RWPE2 (cell line): ENCODE results near the gene CFAP53.

Source experiments
- ATAC-seq: fragments of 200-7000 bp; cut with Tn5 transposase; 3 replicates; pipeline ENCODE4 v1.9.1; 2021; ENCODE audit warnings: low read depth
- DNase-seq: peaks from one replicate; pipeline ENCODE4 v3.0.0-alpha.2; 2020; ENCODE audit warnings: low spot score
- H3K27ac ChIP-seq: fragments of 450-650 bp; 2 replicates; pipeline ENCODE4 v1.5.1; 2017; ENCODE audit warnings: mild to moderate bottlenecking; ENCODE audit not compliant: poor library complexity, severe bottlenecking
- H3K27me3 ChIP-seq: fragments of 250-450 bp; sonication (Bioruptor Pico); 2 replicates; pipeline ENCODE4 v1.5.1; 2021; ENCODE audit warnings: mild to moderate bottlenecking, moderate library complexity; ENCODE audit not compliant: insufficient read depth, poor library complexity, severe bottlenecking
- H3K36me3 ChIP-seq: fragments of 250-450 bp; sonication (Bioruptor Pico); 2 replicates; pipeline ENCODE4 v1.5.1; 2020; ENCODE audit warnings: low read depth, mild to moderate bottlenecking, moderate library complexity
- H3K4me1 ChIP-seq: fragments of 250-450 bp; sonication (Bioruptor Pico); 2 replicates; pipeline ENCODE4 v1.5.1; 2021; ENCODE audit warnings: mild to moderate bottlenecking, moderate library complexity; ENCODE audit not compliant: insufficient read depth, poor library complexity, severe bottlenecking
- H3K4me3 ChIP-seq: fragments of 250-450 bp; sonication (Bioruptor Pico); 2 replicates; pipeline ENCODE4 v1.5.1; 2021; ENCODE audit warnings: mild to moderate bottlenecking, moderate library complexity; ENCODE audit not compliant: severe bottlenecking
- H3K9me3 ChIP-seq: fragments of 250-450 bp; sonication (Bioruptor Pico); 2 replicates; pipeline ENCODE4 v1.5.1; 2021; ENCODE audit warnings: mild to moderate bottlenecking, moderate library complexity; ENCODE audit not compliant: severe bottlenecking
- TF ChIP-seq, protein P1 (sequence below): fragments of 450-650 bp; IDR thresholded peaks from one replicate; pipeline ENCODE4 v1.5.1; 2017; ENCODE audit warnings: mild to moderate bottlenecking, moderate library complexity; ENCODE audit not compliant: poor library complexity, severe bottlenecking

The CFAP53 gene

DNA sequence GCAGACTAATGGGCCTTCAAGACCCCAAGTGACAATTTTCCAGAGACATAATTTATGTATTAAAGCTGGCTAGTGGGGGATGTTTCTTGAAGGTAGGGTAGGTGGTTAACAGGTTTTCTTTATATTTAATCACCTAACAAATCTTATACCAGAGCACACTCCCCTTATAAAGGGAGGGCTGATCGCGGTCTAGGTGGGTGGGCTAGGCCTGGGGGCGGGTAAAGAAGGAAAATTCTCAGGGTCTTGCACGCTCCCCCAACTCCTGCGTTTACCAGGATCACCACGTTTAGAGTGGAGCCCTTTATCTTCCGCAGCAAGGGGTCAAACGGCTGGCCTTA lies 41.1 kb upstream of the CFAP53 start:
- Histone ChIP-seq H3K4me1 (peaks cover 11% of the 10 kb centered on the region), H3K36me3 (no peaks in the 10 kb centered on the region), H3K27ac (peak overlapping the region; percentile 66), H3K9me3 (peaks cover 2% of the 10 kb centered on the region), H3K4me3 (peak overlapping the region; percentile 28), H3K27me3 (no peaks in the 10 kb centered on the region)
- no peak for DNase-seq
- ATAC-seq: no peak
- TF ChIP-seq, protein P1, sequence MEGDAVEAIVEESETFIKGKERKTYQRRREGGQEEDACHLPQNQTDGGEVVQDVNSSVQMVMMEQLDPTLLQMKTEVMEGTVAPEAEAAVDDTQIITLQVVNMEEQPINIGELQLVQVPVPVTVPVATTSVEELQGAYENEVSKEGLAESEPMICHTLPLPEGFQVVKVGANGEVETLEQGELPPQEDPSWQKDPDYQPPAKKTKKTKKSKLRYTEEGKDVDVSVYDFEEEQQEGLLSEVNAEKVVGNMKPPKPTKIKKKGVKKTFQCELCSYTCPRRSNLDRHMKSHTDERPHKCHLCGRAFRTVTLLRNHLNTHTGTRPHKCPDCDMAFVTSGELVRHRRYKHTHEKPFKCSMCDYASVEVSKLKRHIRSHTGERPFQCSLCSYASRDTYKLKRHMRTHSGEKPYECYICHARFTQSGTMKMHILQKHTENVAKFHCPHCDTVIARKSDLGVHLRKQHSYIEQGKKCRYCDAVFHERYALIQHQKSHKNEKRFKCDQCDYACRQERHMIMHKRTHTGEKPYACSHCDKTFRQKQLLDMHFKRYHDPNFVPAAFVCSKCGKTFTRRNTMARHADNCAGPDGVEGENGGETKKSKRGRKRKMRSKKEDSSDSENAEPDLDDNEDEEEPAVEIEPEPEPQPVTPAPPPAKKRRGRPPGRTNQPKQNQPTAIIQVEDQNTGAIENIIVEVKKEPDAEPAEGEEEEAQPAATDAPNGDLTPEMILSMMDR: no peak

DNA sequence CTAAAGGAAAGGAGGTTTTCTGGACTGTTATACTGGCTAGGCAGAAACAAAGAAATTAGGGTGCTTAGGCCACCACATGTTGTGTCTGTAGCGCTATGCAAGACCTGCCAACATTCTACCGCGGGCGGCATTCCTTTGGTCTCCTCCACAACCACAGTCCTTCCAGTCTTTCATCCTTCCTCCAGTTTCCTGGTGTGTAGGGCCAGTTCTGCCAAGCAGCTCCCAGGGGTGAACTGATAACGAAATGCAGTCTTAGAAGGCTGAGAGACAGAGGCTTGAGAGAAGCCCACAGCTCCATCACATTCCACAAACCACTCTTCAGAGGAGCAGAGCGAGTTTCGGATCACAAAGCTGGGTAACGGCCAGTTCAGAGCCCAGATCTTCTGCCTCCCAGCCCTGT lies 40.6 kb upstream of the CFAP53 start:
- ATAC-seq (no peak), DNase-seq (no peak)
- Histone ChIP-seq H3K4me3 (no peak overlapping the region), H3K36me3 (no peaks in the 10 kb centered on the region), H3K4me1 (peaks cover 11% of the 10 kb centered on the region), H3K27ac (peak overlapping the region; percentile 66), H3K9me3 (peaks cover 2% of the 10 kb centered on the region), H3K27me3 (no peaks in the 10 kb centered on the region)
- TF ChIP-seq, protein P1: no peak

DNA sequence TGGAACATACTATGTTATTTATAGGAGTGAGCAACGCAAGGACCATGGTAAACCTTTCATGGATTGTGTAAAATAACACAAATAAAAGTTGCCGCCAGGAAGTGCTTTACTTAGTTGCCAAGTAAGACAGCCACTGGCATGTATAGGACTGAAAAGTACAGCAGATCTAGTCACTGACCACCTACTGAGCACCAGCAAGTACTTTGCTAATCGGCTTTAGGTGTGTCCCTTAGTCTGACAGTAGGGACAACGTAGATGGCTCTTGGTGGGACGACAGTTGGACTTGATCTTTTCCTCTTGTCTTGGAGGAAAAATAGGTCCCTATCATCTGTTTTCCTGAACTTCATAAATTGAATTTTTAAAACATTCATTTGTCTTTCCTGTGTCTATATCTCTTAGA lies 34.8 kb upstream of the CFAP53 start:
- no peak for DNase-seq
- Histone ChIP-seq H3K4me3 (no peak overlapping the region), H3K4me1 (peaks cover 2% of the 10 kb centered on the region), H3K36me3 (no peaks in the 10 kb centered on the region), H3K9me3 (peaks cover 2% of the 10 kb centered on the region), H3K27ac (no peak overlapping the region), H3K27me3 (no peaks in the 10 kb centered on the region)
- TF ChIP-seq, protein P1: no peak
- no peak for ATAC-seq

DNA sequence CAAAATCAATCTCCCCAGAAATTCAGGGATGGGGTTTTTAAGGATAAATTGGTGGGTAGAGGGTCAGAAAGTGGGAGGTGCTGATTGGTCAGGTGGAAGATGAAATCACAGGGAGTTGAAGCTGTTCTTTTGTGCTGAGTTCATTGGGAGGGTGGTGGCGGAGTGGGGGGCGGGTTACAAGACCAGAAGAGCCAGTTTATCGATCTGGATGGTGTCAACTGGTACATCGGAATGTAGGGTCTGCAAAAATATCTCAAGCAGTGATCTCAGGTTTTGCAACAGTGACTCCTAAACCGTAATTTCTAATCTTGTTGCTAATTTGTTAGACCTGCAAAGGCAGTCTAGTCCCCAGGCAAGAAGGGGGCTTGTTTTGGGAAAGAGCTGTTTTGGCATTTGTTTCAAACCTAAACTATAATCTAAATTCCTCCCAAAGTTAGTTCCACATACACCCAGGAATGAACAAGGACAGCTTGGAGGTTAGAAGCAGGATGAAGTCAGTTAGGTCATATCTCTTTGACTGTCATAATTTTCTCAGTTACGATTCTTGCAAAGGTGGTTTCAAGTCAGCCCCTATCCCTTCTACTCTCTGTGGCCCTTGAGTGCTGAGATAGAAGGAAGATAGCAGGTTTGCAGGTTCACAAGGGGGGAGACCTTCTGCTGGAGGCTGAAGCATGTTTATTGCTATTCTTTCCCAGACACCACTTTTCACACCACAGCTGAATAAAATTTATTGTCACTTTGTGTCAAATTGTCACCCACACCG lies 33.5 kb upstream of the CFAP53 start:
- TF ChIP-seq, protein P1: no peak
- no peak for ATAC-seq
- Histone ChIP-seq H3K9me3 (no peaks in the 10 kb centered on the region), H3K36me3 (no peaks in the 10 kb centered on the region), H3K27ac (no peak overlapping the region), H3K4me1 (peaks cover 2% of the 10 kb centered on the region), H3K27me3 (no peaks in the 10 kb centered on the region), H3K4me3 (no peak overlapping the region)
- no peak for DNase-seq
